Suprapubic skin (tissue), 4 donors: ENCODE results near the gene TSC22D3.

ENCODE experiments used
- POLR2A ChIP-seq, 2 donors: fragments of 450-650 bp; IDR thresholded peaks; one replicate each; pipeline ENCODE4 v1.6.1; 2017; ENCODE audit warnings: antibody characterized with exemption in 2 of 2, mild to moderate bottlenecking in 2 of 2, moderate library complexity in 2 of 2
- POLR2AphosphoS5 ChIP-seq, 3 donors: sonication (generic); formaldehyde crosslinking; IDR thresholded peaks; one replicate each; pipeline ENCODE4 v1.6.1; 2017; ENCODE audit warnings: antibody characterized with exemption in 3 of 3
- TF ChIP-seq, protein P1 (sequence below), 2 donors: fragments of 200-600 bp in 1 of 2; fragments of 450-650 bp in 1 of 2; sonication (generic) in 1 of 2; IDR thresholded peaks; one replicate each; pipeline ENCODE4 v1.5.1; 2016 to 2019; ENCODE audit warnings: antibody characterized with exemption in 2 of 2, mild to moderate bottlenecking in 1 of 2, moderate library complexity in 1 of 2

DNA sequence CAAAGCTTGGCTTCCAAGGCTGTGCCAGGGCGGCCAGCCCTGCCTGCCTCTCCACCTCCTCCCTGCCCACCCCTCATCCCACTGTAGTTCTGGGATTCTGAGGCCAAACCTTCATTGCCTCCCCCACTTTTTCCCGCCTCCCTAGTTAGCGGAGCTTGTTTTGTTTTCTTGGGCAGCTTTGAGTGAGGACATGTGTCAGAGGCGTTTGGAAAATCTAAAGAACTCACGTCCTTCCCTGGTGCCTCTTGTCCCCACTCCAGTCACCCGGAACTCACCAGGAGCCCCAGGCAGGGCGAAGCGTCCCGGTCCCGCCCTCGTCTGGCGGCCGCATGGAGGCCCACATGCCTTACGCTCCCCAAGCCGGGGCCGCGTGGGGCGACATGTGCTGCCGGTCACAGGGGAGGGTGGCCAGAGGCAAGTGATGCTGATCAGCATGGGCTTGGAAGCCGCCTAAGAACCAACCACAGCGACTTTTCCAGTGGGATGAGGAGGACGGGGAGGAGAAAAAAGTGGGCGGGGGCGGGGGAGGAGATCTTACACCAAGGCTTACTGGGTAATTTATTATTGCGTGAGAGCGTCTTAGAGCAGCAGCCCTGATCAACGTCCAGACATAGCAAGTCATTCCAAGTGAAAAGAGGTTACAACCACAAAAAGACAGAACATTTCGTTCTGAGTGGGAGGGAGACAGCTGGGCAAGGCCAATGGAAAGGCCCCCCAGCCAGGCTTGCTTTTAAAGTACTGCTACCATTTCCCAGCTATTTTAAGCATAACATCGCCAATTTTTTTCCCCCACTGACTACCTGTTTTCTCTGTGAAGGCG, 98.8 kb downstream of the TSC22D3 start:
- TF ChIP-seq, protein P1, sequence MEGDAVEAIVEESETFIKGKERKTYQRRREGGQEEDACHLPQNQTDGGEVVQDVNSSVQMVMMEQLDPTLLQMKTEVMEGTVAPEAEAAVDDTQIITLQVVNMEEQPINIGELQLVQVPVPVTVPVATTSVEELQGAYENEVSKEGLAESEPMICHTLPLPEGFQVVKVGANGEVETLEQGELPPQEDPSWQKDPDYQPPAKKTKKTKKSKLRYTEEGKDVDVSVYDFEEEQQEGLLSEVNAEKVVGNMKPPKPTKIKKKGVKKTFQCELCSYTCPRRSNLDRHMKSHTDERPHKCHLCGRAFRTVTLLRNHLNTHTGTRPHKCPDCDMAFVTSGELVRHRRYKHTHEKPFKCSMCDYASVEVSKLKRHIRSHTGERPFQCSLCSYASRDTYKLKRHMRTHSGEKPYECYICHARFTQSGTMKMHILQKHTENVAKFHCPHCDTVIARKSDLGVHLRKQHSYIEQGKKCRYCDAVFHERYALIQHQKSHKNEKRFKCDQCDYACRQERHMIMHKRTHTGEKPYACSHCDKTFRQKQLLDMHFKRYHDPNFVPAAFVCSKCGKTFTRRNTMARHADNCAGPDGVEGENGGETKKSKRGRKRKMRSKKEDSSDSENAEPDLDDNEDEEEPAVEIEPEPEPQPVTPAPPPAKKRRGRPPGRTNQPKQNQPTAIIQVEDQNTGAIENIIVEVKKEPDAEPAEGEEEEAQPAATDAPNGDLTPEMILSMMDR (IDR thresholded peaks at IDR 0.05) = no peak
- TF ChIP-seq POLR2A (IDR thresholded peaks at IDR 0.05) (peak in 1 of 2 donors; percentile 66), POLR2AphosphoS5 (IDR thresholded peaks at IDR 0.05) (peak in 2 of 3 donors; percentile 64 to 84)
